Femur (tissue), 1 donor: Measurements from ENCODE around the gene NLGN4X.

Source experiments
- DNase-seq: peaks from one replicate; pipeline ENCODE4 v3.0.0-alpha.2; 2017

Gene NLGN4X

GRCh38 chrX:6228720-6229119, at the start of gene NLGN4X:
NLGN4X (minus strand) TSS chrX:6228867; CDS start chrX:6151466, 77,401 bp downstream.
- DNase-seq = peak; percentile 26

GRCh38 chrX:6266041-6266440, 37.4 kb upstream of the NLGN4X start:
- no peak for DNase-seq

DNA sequence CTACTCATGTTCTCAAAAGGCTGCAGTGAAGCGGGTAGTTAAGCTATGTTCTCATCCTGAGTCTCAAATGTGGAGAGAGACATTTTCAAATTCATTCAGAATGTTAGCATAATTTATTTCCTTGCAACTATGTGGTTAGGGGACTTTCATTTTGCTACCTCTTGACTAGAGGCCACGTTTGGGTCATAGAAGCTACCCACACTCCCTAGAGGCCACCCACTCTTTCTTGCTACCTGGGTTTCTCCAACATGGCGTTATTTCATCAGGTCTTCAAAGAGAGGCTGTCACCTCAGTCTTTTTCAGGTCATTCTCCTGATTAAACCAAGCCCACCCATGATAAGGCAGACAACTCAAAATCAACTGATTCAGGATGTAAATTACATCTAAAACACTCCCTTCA, 34.3 kb upstream of the NLGN4X start:
- DNase-seq = no peak

GRCh38 chrX:6257025-6257424, 28.4 kb upstream of the NLGN4X start:
- DNase-seq = no peak

GRCh38 chrX:6244666-6245065, 16.0 kb upstream of the NLGN4X start:
- DNase-seq = no peak

GRCh38 chrX:6238576-6238975, 9.9 kb upstream of the NLGN4X start:
- no peak for DNase-seq

- no peak for DNase-seq
Observed at GRCh38 chrX:6227935-6228334, 732 bp downstream of the NLGN4X start.

GRCh38 chrX:6227453-6227835, 1.2 kb downstream of the NLGN4X start:
- DNase-seq = no peak

GRCh38 chrX:6226596-6227452, 1.8 kb downstream of the NLGN4X start:
- DNase-seq = peak; percentile 24

- peak; percentile 40 for DNase-seq
Observed at GRCh38 chrX:6225911-6226595, 2.6 kb downstream of the NLGN4X start.

DNA sequence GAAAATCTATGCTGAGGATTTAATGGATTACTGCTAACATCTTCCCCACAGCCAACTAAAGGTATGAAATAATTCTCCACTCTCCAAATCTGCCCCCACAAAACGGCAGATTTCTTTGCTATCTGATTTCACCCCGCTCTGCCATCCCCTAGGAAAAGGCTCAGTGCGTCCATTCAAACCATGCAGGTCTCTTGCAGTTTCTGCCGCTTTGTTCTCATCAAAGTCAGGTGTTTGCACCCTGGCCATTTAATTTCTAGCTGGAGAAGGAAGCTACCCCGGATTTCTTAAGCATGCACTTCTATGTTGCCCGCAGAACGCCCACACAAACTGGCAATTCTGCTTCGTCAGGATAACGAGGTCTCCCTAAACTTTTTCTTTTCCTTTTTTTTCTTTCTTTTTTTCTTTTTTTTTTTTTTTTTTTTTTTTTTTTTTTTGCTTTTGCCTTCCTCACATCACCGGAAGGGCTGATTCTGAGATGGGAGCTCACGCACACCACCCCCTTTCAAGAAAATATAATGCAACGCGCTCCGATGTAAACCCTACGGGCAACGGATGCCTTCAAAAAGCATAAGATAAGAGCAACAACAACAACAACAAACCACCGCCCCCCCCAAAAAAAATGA, 3.3 kb downstream of the NLGN4X start:
- DNase-seq = no peak

GRCh38 chrX:6223516-6223915, 5.2 kb downstream of the NLGN4X start:
- no peak for DNase-seq

DNA sequence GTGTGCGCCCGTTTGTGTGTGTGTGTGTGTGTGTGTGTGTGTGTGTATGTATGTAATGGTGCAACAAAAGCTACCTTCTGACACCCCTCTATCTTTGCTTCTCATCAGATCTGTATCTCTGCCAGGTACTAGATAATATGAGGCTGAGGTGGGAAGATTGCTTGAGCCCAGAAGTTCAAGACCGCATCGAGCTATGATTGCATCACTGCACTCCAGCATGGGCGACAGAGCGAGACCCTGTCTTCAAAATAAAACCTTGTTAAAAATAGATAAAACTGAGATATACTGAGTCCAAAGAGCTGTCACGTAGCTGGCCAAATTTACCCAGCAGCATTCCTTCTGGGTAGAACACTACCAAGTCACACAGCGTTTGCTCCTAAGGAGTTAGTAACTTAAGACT, 18.4 kb downstream of the NLGN4X start:
- no peak for DNase-seq

DNA sequence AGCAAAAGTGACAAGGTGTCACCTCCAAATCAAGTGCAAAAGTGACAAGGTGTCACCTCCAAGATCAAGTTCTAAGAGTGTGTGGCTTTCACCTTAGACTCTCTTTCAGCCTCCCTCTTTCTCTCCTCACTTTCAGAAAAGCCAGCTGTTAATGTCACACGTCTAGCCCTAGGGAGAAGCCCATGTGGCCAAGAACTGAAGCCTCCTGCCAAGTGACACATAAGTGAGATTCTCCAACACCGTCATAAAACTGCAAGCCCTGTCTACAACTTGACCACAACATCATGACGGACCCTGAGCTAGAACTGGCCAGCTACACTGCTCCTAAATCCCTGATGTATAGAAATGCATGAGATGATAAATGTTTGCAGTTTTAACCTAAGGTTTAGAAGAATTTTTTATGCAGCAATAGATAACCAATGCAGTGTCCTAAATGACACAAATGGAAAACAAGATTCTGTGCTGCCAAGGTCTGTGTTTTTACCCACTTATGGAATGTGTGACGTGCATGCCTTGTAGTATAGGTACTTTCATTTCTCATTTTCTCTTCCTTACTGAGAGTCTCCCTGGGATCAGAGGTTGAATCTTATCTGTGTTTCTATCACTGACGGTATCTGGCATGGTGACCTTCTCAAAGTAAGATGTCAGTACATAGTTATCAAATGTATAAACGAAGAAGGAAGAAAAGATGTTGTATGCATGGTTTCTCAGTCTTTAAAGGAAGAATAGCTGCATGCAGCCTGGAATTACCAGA, 25.0 kb downstream of the NLGN4X start:
- no peak for DNase-seq

GRCh38 chrX:6199486-6199885, 29.2 kb downstream of the NLGN4X start:
- DNase-seq = no peak

DNA sequence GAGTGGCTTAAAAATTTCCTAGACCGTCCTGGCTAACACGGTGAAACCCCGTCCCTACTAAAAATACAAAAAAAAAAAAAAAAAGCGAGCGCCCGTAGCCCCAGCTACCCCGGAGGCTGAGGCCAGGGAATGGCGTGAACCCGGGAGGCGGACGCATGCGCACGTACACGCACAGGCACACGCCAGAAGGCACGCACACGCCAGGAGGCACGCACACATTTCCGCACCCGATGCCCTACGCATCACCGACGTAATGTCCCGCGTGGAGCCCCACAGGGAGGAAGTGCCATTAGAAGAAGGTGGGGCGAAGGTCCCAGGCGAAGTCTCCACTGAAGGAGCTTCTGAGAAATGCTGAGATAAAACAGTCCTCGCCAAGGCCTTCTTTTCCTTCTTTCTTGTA, 41.4 kb downstream of the NLGN4X start:
- no peak for DNase-seq

DNA sequence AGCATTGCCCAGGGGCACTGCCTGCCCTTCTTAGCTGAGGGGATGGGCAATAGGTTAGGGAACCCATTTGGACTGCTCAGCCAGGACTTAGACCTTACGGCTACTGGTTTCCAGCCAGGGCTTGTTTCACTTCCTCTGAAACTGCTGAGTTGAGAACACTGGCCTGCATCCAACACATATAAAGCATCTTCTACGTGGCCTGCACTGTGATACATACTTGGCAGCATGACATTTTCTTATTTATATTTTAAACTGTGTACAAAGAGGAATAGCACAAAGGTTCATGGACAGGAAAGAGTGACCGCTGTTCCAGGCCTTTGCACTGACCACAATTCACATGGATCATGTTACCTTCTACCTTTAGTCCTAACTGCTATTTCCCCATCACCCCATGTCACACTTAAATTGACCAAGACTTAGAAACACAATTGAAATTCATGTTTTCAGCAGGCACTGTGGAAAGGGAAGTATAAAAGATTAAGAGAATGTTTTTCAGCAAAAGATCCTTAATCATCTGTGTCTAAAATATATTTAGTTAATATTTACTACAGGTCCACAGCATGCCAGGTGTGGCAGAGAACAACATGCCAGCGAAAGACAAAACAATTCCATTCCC, 43.7 kb downstream of the NLGN4X start:
- no peak for DNase-seq

DNA sequence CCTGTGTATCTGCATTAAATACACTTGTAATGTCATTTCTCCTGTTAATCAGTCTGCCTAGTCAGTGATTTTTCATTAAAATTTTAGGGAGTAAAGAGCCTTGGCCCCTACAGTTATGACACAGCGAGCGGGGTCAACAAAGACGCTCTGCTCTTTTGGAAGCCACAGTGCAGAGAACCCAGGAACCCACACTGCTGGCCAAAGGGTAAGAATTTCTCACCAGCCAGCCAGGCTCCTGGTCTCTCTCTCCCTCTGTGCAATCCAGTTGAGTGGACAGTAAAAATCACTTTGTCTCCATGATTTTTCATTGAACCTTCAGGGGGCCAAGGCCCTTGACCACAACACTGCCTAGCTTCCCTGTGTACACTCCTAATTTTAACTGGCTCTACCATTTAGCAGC, 52.8 kb downstream of the NLGN4X start:
- DNase-seq = no peak

- DNase-seq = no peak
Observed at GRCh38 chrX:6170424-6170823, 58.2 kb downstream of the NLGN4X start.

DNA sequence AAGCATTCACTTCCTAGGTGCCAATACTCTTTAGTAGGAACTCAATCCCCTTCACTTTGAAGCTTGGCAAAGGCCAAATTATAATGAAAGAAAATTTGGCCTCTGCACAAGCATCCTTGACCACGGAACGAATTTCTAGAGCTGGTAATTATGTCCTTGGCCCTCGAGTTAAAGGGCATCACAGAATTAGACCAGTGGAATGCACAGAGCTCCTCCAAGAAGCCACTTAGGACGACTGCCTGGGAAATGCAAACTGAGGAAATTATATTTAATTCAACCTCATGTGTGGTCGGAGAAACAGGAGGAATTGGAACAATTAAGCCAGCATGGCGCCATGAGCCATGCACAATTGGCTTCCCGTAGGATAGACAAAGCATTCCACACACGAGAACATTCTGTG, 59.3 kb downstream of the NLGN4X start:
- no peak for DNase-seq

GRCh38 chrX:6163721-6164120, 64.9 kb downstream of the NLGN4X start:
- no peak for DNase-seq

DNA sequence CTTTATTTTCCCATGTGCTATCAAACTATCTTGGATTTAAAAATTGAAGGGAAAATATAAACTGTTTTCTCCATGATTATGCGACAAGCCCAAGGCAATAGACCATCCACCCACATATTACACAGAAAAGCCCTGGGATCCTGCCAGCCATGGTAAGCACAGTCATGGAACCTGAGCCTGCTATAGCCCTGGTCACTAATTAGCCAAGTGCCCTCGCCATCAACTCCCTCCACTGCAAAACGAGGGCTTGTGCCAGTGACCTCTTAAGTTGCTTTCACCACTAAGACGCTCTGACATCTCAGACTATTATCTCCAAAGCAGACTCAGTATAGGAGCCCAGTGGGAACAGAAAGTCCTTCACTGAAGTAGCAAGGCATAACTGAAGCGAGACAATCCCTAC, 69.2 kb downstream of the NLGN4X start:
- DNase-seq = no peak

- no peak for DNase-seq
Observed at GRCh38 chrX:6151971-6152370, 76.7 kb downstream of the NLGN4X start.
